Ishikawa (cell line): Measurements from ENCODE around the gene CALR.

ENCODE experiments used
- CREB1 ChIP-seq: IDR thresholded peaks from 2 replicates; pipeline ENCODE4 v1.6.1; 2012; ENCODE audit warnings: low read depth
- EP300 ChIP-seq: IDR thresholded peaks from 2 replicates; pipeline ENCODE4 v1.6.1; 2012; ENCODE audit warnings: borderline replicate concordance
- NFIC ChIP-seq: IDR thresholded peaks from 2 replicates; pipeline ENCODE4 v1.6.1; 2012
- RAD21 ChIP-seq: IDR thresholded peaks from 2 replicates; pipeline ENCODE4 v1.6.1; 2012; ENCODE audit warnings: low read depth
- USF1 ChIP-seq: IDR thresholded peaks from 2 replicates; pipeline ENCODE4 v1.6.1; 2012
- TF ChIP-seq, protein P1 (sequence below): IDR thresholded peaks from 2 replicates; pipeline ENCODE4 v1.6.1; 2012

- TF ChIP-seq CREB1, result no peak
- no peak for TF ChIP-seq EP300
- no peak for TF ChIP-seq USF1
- no peak for TF ChIP-seq RAD21
- TF ChIP-seq NFIC, result no peak
- TF ChIP-seq, protein P1, sequence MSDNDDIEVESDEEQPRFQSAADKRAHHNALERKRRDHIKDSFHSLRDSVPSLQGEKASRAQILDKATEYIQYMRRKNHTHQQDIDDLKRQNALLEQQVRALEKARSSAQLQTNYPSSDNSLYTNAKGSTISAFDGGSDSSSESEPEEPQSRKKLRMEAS, result no peak
Observed at GRCh38 chr19:12986726-12987125, 48.3 kb downstream of the CALR start.
